A549 treated with AZD9567 at 1 μM for 4 hours (cell line): Measurements from ENCODE around the gene SLC26A5. TPM values are rescaled to one million over a fixed set of nuclear protein-coding genes. Genes with fewer than 3 reads are reported as not detected.

Experiments
- total RNA-seq: library from RNA; stranded (reverse); fragments of 200-300 nt; extraction: Qiagen RNA extraction; gene quantifications from 5 replicates; pipeline ENCODE4 v1.2.3, GENCODE V29; 2022; ENCODE audit not compliant: insufficient read depth

SLC26A5 gene, protein sequence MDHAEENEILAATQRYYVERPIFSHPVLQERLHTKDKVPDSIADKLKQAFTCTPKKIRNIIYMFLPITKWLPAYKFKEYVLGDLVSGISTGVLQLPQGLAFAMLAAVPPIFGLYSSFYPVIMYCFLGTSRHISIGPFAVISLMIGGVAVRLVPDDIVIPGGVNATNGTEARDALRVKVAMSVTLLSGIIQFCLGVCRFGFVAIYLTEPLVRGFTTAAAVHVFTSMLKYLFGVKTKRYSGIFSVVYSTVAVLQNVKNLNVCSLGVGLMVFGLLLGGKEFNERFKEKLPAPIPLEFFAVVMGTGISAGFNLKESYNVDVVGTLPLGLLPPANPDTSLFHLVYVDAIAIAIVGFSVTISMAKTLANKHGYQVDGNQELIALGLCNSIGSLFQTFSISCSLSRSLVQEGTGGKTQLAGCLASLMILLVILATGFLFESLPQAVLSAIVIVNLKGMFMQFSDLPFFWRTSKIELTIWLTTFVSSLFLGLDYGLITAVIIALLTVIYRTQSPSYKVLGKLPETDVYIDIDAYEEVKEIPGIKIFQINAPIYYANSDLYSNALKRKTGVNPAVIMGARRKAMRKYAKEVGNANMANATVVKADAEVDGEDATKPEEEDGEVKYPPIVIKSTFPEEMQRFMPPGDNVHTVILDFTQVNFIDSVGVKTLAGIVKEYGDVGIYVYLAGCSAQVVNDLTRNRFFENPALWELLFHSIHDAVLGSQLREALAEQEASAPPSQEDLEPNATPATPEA
- total RNA-seq: not detected in 5 replicates

GRCh38 chr7:103446049-103446520, at the start of gene SLC26A5:
Gene SLC26A5 (minus strand): TSS chr7:103446207. CDS start chr7:103421514, 24,693 bp downstream.

GRCh38 chr7:103347507-103348267, 98.3 kb downstream of the SLC26A5 start, which contains the start of gene PSMC2:
Gene PSMC2 (plus strand): TSS chr7:103347643. CDS start chr7:103347712, 69 bp downstream.

DNA sequence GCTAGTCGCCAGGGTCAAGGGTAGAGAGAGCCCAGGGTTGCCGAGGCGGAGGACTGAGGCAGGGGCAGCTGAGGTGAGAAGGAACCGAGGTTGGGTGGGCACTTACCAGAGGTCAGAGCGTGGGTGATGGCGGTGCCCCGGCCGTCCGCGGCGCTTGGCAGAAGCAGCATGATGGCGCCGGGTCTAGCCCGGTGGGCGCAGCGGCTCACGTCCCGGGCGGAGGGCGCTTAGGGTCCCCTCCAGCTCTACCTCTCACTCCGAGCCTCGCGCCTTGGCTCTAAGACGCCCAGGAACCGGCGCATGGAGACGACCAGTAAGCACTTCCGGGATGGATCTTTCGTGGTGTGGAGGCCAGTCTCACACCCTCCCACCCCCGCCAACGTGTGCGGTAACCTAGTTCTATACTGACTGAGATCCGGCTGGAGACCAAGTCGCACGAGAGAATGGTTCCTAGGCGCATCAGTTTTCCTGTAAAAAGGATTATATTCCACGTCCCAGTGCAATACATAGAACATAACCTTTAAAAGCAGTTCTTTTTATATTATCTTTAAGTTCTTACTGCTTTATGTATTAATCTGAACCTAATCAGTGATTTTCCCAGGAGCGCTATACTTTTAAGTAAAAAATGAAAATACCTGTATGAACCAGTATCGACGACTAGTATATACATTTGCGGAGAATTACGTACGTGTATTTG, 101.4 kb downstream of the SLC26A5 start, which contains the start of gene DNAJC2:
Gene DNAJC2 (minus strand): TSS at position 315 of the 697 bp plus-strand sequence. CDS start 145 bp downstream, at position 170.

Other genes with a start within 250 kb of the SLC26A5 start
- gene PMPCB, start 148.8 kb downstream of the SLC26A5 start, total RNA-seq: 62.4 to 94.3 TPM (median 67.0 TPM) in 5 replicates
- 33.2 to 41.5 TPM (median 38.2 TPM) in 5 replicates for gene DNAJC2, start 101.4 kb downstream of the SLC26A5 start, total RNA-seq
- gene PSMC2, start 98.6 kb downstream of the SLC26A5 start, total RNA-seq: 152 to 180 TPM (median 156 TPM) in 5 replicates